HG02973 (cell line): Measurements from ENCODE around the gene ARMS2.

Source experiments
- ATAC-seq: cut with Tn5 transposase; IDR thresholded peaks from one replicate; pipeline ENCODE4 v1.9.1; 2021; ENCODE audit warnings: moderate library complexity; ENCODE audit not compliant: unreplicated experiment

The ARMS2 gene

GRCh38 chr10:122450353-122450990 is 4.0 kb upstream of the ARMS2 start:
- ATAC-seq = no peak

- no peak for ATAC-seq
These were observed 382 bp upstream of the ARMS2 start for GRCh38 chr10:122454071-122454470.

- ATAC-seq = no peak
These were observed 1.1 kb downstream of the ARMS2 start for GRCh38 chr10:122455376-122456079.

GRCh38 chr10:122457934-122458333 is 3.5 kb downstream of the ARMS2 start:
- ATAC-seq = no peak

- no peak for ATAC-seq
These were observed 4.2 kb downstream of the ARMS2 start for GRCh38 chr10:122458693-122459092.

GRCh38 chr10:122459561-122460273 is 5.3 kb downstream of the ARMS2 start:
- ATAC-seq = no peak

GRCh38 chr10:122460891-122461293 is 6.4 kb downstream of the ARMS2 start:
- ATAC-seq = no peak

GRCh38 chr10:122461367-122461728 is 6.9 kb downstream of the ARMS2 start, which contains the start of gene HTRA1:
Gene HTRA1, plus strand, starts transcription at chr10:122461553. Its CDS starts 100 bp downstream, at chr10:122461653.
- no peak for ATAC-seq

- ATAC-seq = no peak
These were observed 7.5 kb downstream of the ARMS2 start for GRCh38 chr10:122461729-122462532.

- ATAC-seq = no peak
These were observed 8.3 kb downstream of the ARMS2 start for GRCh38 chr10:122462533-122463465.

GRCh38 chr10:122463466-122464249 is 9.2 kb downstream of the ARMS2 start:
- no peak for ATAC-seq

GRCh38 chr10:122464250-122464510 is 9.7 kb downstream of the ARMS2 start:
- ATAC-seq = no peak

- ATAC-seq = no peak
These were observed 10.1 kb downstream of the ARMS2 start for GRCh38 chr10:122464586-122464985.

GRCh38 chr10:122465401-122466040 is 11.1 kb downstream of the ARMS2 start:
- ATAC-seq = no peak

GRCh38 chr10:122466951-122467381 is 12.5 kb downstream of the ARMS2 start:
- no peak for ATAC-seq

- ATAC-seq = no peak
These were observed 13.2 kb downstream of the ARMS2 start for GRCh38 chr10:122467701-122468100.

- ATAC-seq = no peak
These were observed 14.0 kb downstream of the ARMS2 start for GRCh38 chr10:122468307-122468925.

- ATAC-seq = no peak
These were observed 14.7 kb downstream of the ARMS2 start for GRCh38 chr10:122468926-122469781.
